Retina (tissue), 1 donor: Measurements from ENCODE around the gene NFATC4.
"Not testable (repeated sequence)": the region's sequence is repeated elsewhere in the genome, so short reads cannot be mapped to it uniquely, and the experiment has no call there.

Source experiments
- DNase-seq: peaks from one replicate; pipeline ENCODE4 v3.0.0-alpha.2; 2016

Gene NFATC4

GRCh38 chr14:24368562-24369252 is 723 bp downstream of the NFATC4 start:
- peak; percentile 89 for DNase-seq

- DNase-seq = no peak
These were observed 1.5 kb downstream of the NFATC4 start for GRCh38 chr14:24369463-24369862.

DNA sequence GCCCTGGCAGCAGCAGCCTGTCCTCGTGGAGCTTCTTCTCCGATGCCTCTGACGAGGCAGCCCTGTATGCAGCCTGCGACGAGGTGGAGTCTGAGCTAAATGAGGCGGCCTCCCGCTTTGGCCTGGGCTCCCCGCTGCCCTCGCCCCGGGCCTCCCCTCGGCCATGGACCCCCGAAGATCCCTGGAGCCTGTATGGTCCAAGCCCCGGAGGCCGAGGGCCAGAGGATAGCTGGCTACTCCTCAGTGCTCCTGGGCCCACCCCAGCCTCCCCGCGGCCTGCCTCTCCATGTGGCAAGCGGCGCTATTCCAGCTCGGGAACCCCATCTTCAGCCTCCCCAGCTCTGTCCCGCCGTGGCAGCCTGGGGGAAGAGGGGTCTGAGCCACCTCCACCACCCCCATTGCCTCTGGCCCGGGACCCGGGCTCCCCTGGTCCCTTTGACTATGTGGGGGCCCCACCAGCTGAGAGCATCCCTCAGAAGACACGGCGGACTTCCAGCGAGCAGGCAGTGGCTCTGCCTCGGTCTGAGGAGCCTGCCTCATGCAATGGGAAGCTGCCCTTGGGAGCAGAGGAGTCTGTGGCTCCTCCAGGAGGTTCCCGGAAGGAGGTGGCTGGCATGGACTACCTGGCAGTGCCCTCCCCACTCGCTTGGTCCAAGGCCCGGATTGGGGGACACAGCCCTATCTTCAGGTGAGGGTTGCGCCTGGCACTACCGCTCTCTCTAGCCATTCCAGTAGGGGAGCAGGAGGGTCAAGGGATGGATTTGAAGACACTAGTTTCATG is 2.1 kb downstream of the NFATC4 start:
- DNase-seq = no peak

GRCh38 chr14:24370748-24371147 is 2.8 kb downstream of the NFATC4 start:
- DNase-seq = no peak

GRCh38 chr14:24371605-24372004 is 3.6 kb downstream of the NFATC4 start:
- DNase-seq = not testable (repeated sequence)

- no peak for DNase-seq
These were observed 4.9 kb downstream of the NFATC4 start for GRCh38 chr14:24372701-24373416.

DNA sequence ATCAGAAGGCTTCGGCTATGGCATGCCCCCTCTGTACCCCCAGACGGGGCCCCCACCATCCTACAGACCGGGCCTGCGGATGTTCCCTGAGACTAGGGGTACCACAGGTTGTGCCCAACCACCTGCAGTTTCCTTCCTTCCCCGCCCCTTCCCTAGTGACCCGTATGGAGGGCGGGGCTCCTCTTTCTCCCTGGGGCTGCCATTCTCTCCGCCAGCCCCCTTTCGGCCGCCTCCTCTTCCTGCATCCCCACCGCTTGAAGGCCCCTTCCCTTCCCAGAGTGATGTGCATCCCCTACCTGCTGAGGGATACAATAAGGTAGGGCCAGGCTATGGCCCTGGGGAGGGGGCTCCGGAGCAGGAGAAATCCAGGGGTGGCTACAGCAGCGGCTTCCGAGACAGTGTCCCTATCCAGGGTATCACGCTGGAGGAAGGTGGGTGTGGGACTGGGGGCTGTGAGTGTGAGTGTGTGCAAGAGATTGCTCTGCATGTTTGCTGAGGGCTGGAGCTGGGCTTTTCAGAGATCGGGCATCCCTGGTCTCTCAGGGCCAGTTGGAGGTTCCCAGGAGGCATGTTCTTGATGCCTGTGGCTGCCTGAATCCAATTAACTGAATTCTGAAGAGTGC is 8.6 kb downstream of the NFATC4 start:
- DNase-seq = no peak

GRCh38 chr14:24377126-24377525 is 9.1 kb downstream of the NFATC4 start:
- DNase-seq = no peak

DNA sequence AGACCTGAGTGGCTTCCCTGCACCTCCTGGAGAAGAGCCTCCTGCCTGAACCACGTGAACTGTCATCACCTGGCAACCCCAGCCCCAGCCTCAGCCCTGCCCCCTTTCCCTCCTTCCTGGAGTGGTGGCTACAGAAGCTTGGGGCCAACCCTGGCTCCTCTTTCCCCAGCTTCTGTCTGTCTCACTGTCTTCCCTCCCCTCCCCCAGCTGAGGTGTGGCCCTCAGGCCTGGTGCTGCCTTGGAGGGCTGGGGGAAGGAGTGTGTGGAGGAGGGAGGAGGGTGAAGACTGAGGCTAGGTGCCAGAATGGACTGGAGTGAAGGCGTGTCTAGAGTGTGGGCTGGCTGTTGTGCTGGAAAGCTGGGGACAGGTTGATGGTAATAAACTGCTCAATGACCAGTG is 9.7 kb downstream of the NFATC4 start:
- DNase-seq = no peak

- no peak for DNase-seq
These were observed 10.3 kb downstream of the NFATC4 start for GRCh38 chr14:24378327-24378726.

DNA sequence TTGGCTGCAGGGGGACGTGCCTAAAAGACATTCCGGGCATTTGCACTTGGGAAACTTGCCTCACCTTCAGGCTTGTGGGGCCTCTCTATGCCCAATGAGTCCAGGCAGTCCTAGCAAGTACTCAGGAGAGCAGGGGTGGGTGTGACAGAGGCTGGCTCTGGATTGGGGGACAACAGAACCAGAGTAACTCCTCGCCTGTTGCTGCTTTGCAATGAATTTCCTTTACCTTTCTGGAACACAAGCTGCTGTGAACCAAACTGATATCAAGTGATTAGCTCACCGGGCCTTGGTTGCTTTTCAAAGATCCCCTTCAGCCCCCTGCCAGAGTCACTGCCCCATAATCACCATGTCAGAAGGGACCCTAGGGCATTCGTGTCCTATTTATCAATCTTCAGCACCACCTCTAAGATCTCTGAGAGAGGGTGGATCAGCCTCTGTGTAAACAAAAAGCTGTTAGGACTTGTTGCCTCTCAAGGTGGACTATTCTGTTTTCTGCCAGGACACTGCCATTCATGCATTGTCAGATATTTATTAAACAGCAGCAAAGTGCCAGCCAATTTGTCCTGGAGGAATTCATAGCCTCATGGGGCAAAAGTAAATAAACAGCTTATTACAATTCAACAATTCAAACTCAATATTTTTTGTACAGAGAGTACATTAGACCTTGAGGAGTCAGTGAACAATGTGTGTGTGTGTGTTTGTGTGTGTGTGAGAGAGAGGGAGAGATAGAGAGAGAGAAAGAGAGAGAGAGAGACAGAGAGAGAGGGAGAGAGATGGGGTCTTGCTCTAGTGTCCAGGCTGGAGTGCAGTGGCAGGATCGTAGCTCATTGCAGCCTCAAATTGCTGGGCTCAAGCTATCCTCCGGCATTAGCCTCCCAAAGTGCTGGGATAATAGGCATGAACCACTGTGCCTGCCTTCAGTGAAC is 11.3 kb downstream of the NFATC4 start:
- no peak for DNase-seq

DNA sequence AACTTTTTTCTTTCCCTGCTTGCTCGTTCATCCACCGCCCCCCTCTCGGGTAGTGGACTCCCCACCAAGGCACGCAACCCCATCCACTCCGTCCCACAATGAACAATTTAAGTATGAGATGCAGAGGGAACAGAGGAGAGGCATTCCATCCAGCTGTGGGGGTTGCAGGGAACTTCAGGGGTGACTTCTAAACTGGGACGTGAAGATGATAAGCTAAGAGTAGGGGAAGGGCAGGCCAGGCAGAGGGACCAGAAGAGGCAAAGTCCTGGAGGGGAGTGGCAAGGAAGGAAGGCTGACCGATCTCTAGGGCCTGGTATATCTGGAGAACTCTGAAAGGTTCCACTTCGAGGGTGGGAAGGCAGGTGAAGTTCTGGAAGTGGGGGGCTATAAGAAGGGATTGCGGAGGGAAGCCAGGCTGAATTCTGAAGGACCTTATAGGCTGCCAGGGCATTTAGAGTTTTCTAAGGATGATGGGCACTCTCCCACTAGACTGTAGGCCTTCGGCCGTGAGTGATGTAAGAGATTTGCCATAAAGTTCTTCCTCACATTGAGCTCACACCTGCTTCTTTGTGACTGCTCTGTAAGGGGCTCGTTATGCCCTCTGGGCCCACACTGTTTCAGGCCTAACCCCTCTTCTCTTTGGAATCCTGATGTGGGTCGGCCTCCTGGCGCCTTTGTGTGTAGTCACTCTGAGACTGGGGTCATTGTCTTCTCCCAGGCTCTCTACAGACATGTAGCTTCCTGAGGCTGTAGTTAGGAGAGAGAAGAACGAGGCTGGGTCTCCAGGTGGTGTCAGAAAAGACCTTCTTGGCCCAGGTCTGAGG is 12.1 kb downstream of the NFATC4 start:
- no peak for DNase-seq

GRCh38 chr14:24381363-24382063 is 13.5 kb downstream of the NFATC4 start:
- DNase-seq = peak; percentile 25

- no peak for DNase-seq
These were observed 14.0 kb downstream of the NFATC4 start for GRCh38 chr14:24382064-24382371.

- DNase-seq = no peak
These were observed 16.2 kb downstream of the NFATC4 start for GRCh38 chr14:24384169-24384568.

DNA sequence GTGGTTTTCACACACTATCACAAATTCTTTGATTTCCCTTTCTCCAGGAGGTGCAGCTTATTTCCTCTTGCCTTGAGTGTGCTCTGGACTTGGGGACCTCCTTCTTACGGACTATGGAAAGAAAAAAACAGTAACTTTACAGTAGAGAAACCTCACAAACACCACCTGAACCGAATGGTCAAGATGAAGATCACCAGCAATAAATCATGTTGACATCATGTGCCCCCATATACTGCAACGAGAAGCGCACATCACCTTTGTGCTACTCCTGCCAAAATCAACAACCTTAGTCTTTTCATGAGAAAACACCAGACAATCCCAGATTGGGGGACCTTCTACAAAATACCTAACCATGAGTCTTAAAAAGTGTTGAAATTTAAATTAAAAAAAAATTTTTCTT is 17.5 kb downstream of the NFATC4 start:
- DNase-seq = no peak

DNA sequence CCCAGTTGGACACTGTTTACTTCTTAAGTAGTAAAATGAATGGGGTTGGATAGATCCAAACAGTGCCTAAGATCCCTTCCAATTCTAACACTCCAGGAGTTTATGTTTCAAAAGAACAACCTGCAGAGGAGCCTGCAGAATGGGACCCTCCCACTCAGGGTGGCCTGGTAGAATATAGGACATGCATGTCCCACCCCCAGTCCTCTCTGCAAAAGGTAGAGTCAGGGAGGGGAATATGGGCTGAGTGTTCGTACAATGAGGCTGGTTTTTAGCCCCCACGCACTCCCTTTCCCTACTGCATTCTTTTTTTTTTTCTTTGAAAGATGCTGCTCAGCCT is 19.0 kb downstream of the NFATC4 start:
- no peak for DNase-seq

DNA sequence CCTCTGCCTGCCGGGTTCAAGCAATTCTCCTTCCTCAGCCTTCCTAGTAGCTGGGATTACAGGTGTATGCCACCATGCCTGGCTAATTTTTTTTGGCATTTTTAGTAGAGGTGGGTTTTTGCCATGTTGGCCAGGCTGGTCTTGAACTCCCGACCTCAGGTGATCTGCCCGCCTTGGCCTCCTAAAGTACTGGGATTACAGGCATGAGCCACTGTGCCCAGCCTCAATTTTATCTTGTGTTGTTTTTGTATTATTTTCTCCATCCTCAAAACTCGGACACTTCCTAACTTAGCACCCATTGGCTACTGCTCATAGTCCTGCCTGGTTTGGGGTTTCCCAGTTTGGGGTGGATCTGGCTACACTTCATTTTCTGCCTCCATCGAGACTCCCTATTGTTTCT is 19.6 kb downstream of the NFATC4 start:
- DNase-seq = not testable (repeated sequence)

- DNase-seq = no peak
These were observed 20.6 kb downstream of the NFATC4 start for GRCh38 chr14:24388474-24389179.

GRCh38 chr14:24389226-24389848 is 21.4 kb downstream of the NFATC4 start:
- no peak for DNase-seq
